Measurements from ENCODE around the gene ABCC2.
"Not testable (repeated sequence)": the region's sequence is repeated elsewhere in the genome, so short reads cannot be mapped to it uniquely, and the experiment has no call there.

Gene ABCC2

GRCh38 chr10:99812177-99812576, 29.7 kb downstream of the ABCC2 start:
- no peak for DNase-seq

GRCh38 chr10:99814143-99814542, 31.7 kb downstream of the ABCC2 start:
- DNase-seq, result no peak

- no peak for DNase-seq
Measured at GRCh38 chr10:99815621-99816020, 33.2 kb downstream of the ABCC2 start.

GRCh38 chr10:99827936-99828335, 45.5 kb downstream of the ABCC2 start:
- no peak for DNase-seq

GRCh38 chr10:99828464-99828863, 46.0 kb downstream of the ABCC2 start:
- DNase-seq, result no peak

- DNase-seq, result no peak
Measured at GRCh38 chr10:99832439-99832838, 50.0 kb downstream of the ABCC2 start.

GRCh38 chr10:99834410-99834809, 52.0 kb downstream of the ABCC2 start:
- DNase-seq, result no peak

- no peak for DNase-seq
Measured at GRCh38 chr10:99835947-99836346, 53.5 kb downstream of the ABCC2 start.

GRCh38 chr10:99836711-99837110, 54.3 kb downstream of the ABCC2 start:
- DNase-seq, result no peak

- DNase-seq, result not testable (repeated sequence)
Measured at GRCh38 chr10:99840859-99841258, 58.4 kb downstream of the ABCC2 start.

GRCh38 chr10:99841746-99842145, 59.3 kb downstream of the ABCC2 start:
- DNase-seq, result no peak

GRCh38 chr10:99843310-99843709, 60.9 kb downstream of the ABCC2 start:
- DNase-seq, result no peak

- no peak for DNase-seq
Measured at GRCh38 chr10:99844433-99844955, 62.1 kb downstream of the ABCC2 start.

- peak; percentile 72 for DNase-seq
Measured at GRCh38 chr10:99845837-99846382, 63.5 kb downstream of the ABCC2 start.

- DNase-seq, result no peak
Measured at GRCh38 chr10:99849057-99849456, 66.6 kb downstream of the ABCC2 start.

- no peak for DNase-seq
Measured at GRCh38 chr10:99849536-99849935, 67.1 kb downstream of the ABCC2 start.

- no peak for DNase-seq
Measured at GRCh38 chr10:99850021-99850766, 67.8 kb downstream of the ABCC2 start.

- no peak for DNase-seq
Measured at GRCh38 chr10:99850767-99851340, 68.4 kb downstream of the ABCC2 start.

- DNase-seq, result no peak
Measured at GRCh38 chr10:99851825-99852224, 69.4 kb downstream of the ABCC2 start.

- DNase-seq, result no peak
Measured at GRCh38 chr10:99852481-99853213, 70.2 kb downstream of the ABCC2 start.

GRCh38 chr10:99853655-99854054, 71.2 kb downstream of the ABCC2 start:
- no peak for DNase-seq

GRCh38 chr10:99854860-99855259, 72.4 kb downstream of the ABCC2 start:
- peak; percentile 29 for DNase-seq

GRCh38 chr10:99855479-99856071, 73.1 kb downstream of the ABCC2 start:
- no peak for DNase-seq
